ENCODE measurements around the gene UBE2E2.

Gene UBE2E2

DNA sequence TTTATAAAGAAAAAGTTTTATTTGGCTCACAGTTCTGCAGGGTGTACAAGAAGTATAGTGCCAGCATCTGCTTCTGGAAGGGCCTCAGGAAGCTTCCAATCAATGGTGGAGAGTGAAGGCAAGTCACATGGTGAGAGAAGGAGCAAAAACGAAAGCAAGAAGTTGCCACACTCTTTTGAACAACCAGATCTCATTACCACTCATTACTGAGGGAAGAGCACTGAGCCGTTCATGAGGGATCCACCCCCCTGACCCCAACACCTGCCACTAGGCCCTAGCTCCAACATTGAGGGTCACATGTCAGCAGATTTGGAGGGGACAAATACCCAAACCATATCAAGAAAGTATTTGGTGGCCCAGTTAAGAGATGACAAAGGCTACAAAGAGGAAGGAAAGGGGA is 363.4 kb downstream of the UBE2E2 start:
- H3K27ac ChIP-seq (ENCODE audit: low read depth, low read length, poor library complexity, severe bottlenecking): no peak overlapping the region
- H3F3A ChIP-seq (ENCODE audit: insufficient read depth, low read length): no peaks in the 10 kb centered on the region
- no peaks in the 10 kb centered on the region for H3K9me2 ChIP-seq (ENCODE audit: low read depth, low read length)
- H3K9me3 ChIP-seq (ENCODE audit: low read length): no peaks in the 10 kb centered on the region
- H3K4me1 ChIP-seq (ENCODE audit: insufficient read depth, low read length, severe bottlenecking): peaks cover 4% of the 10 kb centered on the region
- H3K9ac ChIP-seq (ENCODE audit: low read length): no peak overlapping the region
- TF ChIP-seq, protein P1, sequence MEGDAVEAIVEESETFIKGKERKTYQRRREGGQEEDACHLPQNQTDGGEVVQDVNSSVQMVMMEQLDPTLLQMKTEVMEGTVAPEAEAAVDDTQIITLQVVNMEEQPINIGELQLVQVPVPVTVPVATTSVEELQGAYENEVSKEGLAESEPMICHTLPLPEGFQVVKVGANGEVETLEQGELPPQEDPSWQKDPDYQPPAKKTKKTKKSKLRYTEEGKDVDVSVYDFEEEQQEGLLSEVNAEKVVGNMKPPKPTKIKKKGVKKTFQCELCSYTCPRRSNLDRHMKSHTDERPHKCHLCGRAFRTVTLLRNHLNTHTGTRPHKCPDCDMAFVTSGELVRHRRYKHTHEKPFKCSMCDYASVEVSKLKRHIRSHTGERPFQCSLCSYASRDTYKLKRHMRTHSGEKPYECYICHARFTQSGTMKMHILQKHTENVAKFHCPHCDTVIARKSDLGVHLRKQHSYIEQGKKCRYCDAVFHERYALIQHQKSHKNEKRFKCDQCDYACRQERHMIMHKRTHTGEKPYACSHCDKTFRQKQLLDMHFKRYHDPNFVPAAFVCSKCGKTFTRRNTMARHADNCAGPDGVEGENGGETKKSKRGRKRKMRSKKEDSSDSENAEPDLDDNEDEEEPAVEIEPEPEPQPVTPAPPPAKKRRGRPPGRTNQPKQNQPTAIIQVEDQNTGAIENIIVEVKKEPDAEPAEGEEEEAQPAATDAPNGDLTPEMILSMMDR (IDR thresholded peaks at IDR 0.05; ENCODE audit: low read length): no peak
- TF ChIP-seq EZH2 (IDR thresholded peaks at IDR 0.05; ENCODE audit: borderline replicate concordance, low read length): no peak
- H3K27me3 ChIP-seq (ENCODE audit: insufficient read depth, low read length): no peaks in the 10 kb centered on the region
- no peaks in the 10 kb centered on the region for H4K20me1 ChIP-seq (ENCODE audit: insufficient read depth, low read length)
- no peak overlapping the region for H3K4me2 ChIP-seq (ENCODE audit: low read length)
- no peaks in the 10 kb centered on the region for H3K79me2 ChIP-seq (ENCODE audit: insufficient read depth, low read length)
- no peak overlapping the region for H2AFZ ChIP-seq (ENCODE audit: low read length)
- no peaks in the 10 kb centered on the region for H3K36me3 ChIP-seq (ENCODE audit: insufficient read depth, low read length)
- no peak overlapping the region for H3K4me3 ChIP-seq (ENCODE audit: low read depth, low read length, poor library complexity, severe bottlenecking)

DNA sequence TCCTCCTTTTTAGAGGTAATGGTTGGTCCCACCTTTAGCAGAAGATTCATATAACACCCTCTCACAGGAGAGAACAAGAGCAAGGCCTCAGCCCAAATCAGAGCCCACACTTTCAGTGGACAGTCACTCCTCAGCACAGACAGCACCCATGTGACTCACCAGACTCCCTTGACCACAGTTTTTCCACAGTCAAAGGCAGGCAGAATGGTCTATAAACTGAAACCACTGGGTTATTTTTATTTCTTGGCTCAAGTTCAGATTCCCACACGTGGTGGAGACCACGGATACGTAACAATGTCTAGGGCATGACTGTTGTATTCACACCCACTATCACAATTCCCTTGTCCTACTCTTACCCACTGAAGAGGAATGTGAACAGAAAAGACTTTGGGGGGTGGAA is 364.8 kb downstream of the UBE2E2 start:
- no peak overlapping the region for H3K27ac ChIP-seq (ENCODE audit: low read depth, low read length, poor library complexity, severe bottlenecking)
- H3K9me2 ChIP-seq (ENCODE audit: low read depth, low read length): no peaks in the 10 kb centered on the region
- H3K9ac ChIP-seq (ENCODE audit: low read length): no peak overlapping the region
- H3K79me2 ChIP-seq (ENCODE audit: insufficient read depth, low read length): no peaks in the 10 kb centered on the region
- no peaks in the 10 kb centered on the region for H3K27me3 ChIP-seq (ENCODE audit: insufficient read depth, low read length)
- no peaks in the 10 kb centered on the region for H3F3A ChIP-seq (ENCODE audit: insufficient read depth, low read length)
- H3K4me1 ChIP-seq (ENCODE audit: insufficient read depth, low read length, severe bottlenecking): peaks cover 4% of the 10 kb centered on the region
- no peaks in the 10 kb centered on the region for H4K20me1 ChIP-seq (ENCODE audit: insufficient read depth, low read length)
- H3K36me3 ChIP-seq (ENCODE audit: insufficient read depth, low read length): no peaks in the 10 kb centered on the region
- H3K4me3 ChIP-seq (ENCODE audit: low read depth, low read length, poor library complexity, severe bottlenecking): no peak overlapping the region
- H2AFZ ChIP-seq (ENCODE audit: low read length): no peak overlapping the region
- H3K4me2 ChIP-seq (ENCODE audit: low read length): no peak overlapping the region
- no peaks in the 10 kb centered on the region for H3K9me3 ChIP-seq (ENCODE audit: low read length)
- TF ChIP-seq EZH2 (IDR thresholded peaks at IDR 0.05; ENCODE audit: borderline replicate concordance, low read length): no peak
- TF ChIP-seq, protein P1 (IDR thresholded peaks at IDR 0.05; ENCODE audit: low read length): no peak

DNA sequence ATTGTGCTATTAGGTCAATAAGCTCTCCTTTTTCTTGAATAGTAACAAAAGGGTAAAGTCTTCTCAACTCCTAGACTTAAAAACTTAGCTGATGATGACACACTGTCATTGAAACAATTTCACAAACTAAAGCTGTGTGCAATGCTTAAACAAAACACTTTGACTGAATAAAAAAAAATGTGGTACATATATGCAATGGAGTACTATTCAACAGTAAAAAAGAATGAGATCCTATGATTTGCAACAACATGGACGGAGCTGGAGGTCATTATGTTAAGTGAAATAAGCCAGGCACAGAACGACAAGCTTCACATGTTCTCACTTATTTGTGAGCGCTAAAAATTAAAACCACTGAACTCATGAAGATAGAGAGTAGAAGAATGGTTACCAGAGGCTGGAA is 370.7 kb downstream of the UBE2E2 start:
- H3K79me2 ChIP-seq (ENCODE audit: insufficient read depth, low read length): no peaks in the 10 kb centered on the region
- H3K27me3 ChIP-seq (ENCODE audit: insufficient read depth, low read length): no peaks in the 10 kb centered on the region
- no peak overlapping the region for H3K4me2 ChIP-seq (ENCODE audit: low read length)
- no peaks in the 10 kb centered on the region for H4K20me1 ChIP-seq (ENCODE audit: insufficient read depth, low read length)
- H3K36me3 ChIP-seq (ENCODE audit: insufficient read depth, low read length): no peaks in the 10 kb centered on the region
- no peaks in the 10 kb centered on the region for H3K4me1 ChIP-seq (ENCODE audit: insufficient read depth, low read length, severe bottlenecking)
- no peaks in the 10 kb centered on the region for H3K9me2 ChIP-seq (ENCODE audit: low read depth, low read length)
- no peaks in the 10 kb centered on the region for H3K9me3 ChIP-seq (ENCODE audit: low read length)
- no peak overlapping the region for H2AFZ ChIP-seq (ENCODE audit: low read length)
- no peak for TF ChIP-seq EZH2 (IDR thresholded peaks at IDR 0.05; ENCODE audit: borderline replicate concordance, low read length)
- TF ChIP-seq, protein P1 (IDR thresholded peaks at IDR 0.05; ENCODE audit: low read length): no peak
- no peak overlapping the region for H3K9ac ChIP-seq (ENCODE audit: low read length)
- no peak overlapping the region for H3K27ac ChIP-seq (ENCODE audit: low read depth, low read length, poor library complexity, severe bottlenecking)
- H3K4me3 ChIP-seq (ENCODE audit: low read depth, low read length, poor library complexity, severe bottlenecking): no peak overlapping the region
- H3F3A ChIP-seq (ENCODE audit: insufficient read depth, low read length): no peaks in the 10 kb centered on the region
